Adrenal gland (tissue), 5 donors: ENCODE measurements around the gene TNC.

Source experiments
- POLR2A ChIP-seq, 2 donors: fragments of 450-650 bp; IDR thresholded peaks; one replicate each; pipeline ENCODE4 v1.6.1; 2017; ENCODE audit warnings: antibody characterized with exemption in 2 of 2, mild to moderate bottlenecking in 2 of 2, moderate library complexity in 1 of 2
- TF ChIP-seq, protein P1 (sequence below), 6 experiments: fragments of 450-650 bp in 4 of 6; fragments of 200-600 bp in 2 of 6; sonication (generic) in 1 of 6; IDR thresholded peaks; 1 replicate in 5 of 6; 2 replicates in 1 of 6; pipeline versions ENCODE4 v1.5.1 to v1.8.0; 2016 to 2021; ENCODE audit warnings: antibody characterized with exemption in 6 of 6, mild to moderate bottlenecking in 2 of 6, moderate library complexity in 1 of 6
- donor health status: DM: no; HTN: no; CAD: no.

DNA sequence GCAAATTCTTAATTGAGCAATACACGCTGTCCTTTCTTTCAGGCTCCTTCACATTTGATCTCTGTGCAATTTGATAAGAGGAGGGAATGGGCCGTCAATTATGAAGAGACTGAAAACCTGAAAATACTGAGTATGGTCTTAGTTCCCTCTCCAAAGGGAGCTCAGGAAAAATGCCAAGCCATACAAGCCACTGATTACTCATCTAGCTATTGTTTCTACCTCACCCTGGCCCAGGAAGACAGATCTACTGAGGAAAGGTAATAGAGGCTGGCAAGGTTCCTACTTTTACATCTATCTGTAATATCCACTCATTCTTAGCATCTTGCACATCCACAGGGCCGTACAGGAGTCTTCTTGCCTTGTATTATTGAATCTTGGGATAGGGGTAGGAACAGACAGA, 23.7 kb upstream of the TNC start:
- TF ChIP-seq, protein P1, sequence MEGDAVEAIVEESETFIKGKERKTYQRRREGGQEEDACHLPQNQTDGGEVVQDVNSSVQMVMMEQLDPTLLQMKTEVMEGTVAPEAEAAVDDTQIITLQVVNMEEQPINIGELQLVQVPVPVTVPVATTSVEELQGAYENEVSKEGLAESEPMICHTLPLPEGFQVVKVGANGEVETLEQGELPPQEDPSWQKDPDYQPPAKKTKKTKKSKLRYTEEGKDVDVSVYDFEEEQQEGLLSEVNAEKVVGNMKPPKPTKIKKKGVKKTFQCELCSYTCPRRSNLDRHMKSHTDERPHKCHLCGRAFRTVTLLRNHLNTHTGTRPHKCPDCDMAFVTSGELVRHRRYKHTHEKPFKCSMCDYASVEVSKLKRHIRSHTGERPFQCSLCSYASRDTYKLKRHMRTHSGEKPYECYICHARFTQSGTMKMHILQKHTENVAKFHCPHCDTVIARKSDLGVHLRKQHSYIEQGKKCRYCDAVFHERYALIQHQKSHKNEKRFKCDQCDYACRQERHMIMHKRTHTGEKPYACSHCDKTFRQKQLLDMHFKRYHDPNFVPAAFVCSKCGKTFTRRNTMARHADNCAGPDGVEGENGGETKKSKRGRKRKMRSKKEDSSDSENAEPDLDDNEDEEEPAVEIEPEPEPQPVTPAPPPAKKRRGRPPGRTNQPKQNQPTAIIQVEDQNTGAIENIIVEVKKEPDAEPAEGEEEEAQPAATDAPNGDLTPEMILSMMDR (IDR thresholded peaks at IDR 0.05), result no peak
- TF ChIP-seq POLR2A (IDR thresholded peaks at IDR 0.05), result no peak
